ENCODE measurements around the gene STK10.
"Not testable (repeated sequence)": the region's sequence is repeated elsewhere in the genome, so short reads cannot be mapped to it uniquely, and the experiment has no call there.

The STK10 gene

GRCh38 chr5:172188033-172188892 is at the start of gene STK10:
Gene STK10 (minus strand): TSS chr5:172188224. CDS start chr5:172188042, 182 bp downstream.
- DNase-seq: peak; percentile 72

GRCh38 chr5:172235827-172236736 is 48.1 kb upstream of the STK10 start:
- DNase-seq: no peak

DNA sequence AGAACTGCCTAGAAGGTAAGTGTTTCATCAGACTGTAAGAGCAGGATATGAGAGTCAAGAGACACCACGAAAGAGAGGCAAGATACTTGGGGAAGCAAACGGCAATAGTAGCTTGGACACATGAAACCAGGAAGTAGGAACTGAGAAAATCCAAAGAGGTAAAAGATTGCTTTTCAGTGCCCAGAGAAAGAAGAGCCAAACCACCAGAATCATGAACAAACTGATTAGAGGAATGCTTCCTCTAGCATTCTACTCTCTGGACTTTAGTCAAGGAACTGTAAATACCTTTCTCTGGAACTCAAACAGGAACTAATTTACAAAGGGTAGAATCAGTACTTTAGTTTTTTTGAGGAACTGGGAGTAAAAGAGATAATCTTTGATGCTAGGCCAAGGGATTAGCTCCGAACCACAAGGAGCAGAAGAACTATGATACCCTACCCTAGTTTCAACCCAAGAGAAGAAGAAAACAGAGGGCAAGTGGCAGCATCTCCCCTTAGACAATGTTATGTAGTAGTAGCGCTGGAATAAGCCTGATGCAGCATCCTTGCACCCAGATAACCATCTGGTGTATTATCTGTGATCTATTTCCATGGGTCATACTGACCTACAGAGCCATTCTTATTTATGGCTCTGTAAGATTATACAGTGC is 47.2 kb upstream of the STK10 start:
- no peak for DNase-seq

DNA sequence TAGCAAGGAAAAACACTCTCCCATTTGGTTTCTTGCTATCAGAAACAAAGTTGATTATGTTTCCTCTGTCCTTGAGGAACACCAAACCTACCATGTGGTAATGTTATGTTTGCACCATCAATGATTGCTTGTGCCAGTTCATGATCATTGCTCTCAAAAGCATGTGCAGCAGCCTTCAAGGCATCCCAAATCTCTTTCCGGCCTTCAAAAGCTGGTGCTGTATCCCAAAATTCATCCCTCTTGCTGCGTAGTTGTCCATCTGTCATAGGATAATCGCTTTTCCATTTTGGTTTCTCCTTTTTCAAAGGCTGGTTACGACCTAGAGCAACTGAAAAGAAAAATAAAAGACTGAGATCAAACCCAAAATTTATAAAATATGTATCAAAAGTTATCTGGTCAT is 46.0 kb upstream of the STK10 start:
- no peak for DNase-seq

- no peak for DNase-seq
Observed at GRCh38 chr5:172229904-172230303, 41.9 kb upstream of the STK10 start.

- DNase-seq: no peak
Observed at GRCh38 chr5:172224996-172225395, 37.0 kb upstream of the STK10 start.

DNA sequence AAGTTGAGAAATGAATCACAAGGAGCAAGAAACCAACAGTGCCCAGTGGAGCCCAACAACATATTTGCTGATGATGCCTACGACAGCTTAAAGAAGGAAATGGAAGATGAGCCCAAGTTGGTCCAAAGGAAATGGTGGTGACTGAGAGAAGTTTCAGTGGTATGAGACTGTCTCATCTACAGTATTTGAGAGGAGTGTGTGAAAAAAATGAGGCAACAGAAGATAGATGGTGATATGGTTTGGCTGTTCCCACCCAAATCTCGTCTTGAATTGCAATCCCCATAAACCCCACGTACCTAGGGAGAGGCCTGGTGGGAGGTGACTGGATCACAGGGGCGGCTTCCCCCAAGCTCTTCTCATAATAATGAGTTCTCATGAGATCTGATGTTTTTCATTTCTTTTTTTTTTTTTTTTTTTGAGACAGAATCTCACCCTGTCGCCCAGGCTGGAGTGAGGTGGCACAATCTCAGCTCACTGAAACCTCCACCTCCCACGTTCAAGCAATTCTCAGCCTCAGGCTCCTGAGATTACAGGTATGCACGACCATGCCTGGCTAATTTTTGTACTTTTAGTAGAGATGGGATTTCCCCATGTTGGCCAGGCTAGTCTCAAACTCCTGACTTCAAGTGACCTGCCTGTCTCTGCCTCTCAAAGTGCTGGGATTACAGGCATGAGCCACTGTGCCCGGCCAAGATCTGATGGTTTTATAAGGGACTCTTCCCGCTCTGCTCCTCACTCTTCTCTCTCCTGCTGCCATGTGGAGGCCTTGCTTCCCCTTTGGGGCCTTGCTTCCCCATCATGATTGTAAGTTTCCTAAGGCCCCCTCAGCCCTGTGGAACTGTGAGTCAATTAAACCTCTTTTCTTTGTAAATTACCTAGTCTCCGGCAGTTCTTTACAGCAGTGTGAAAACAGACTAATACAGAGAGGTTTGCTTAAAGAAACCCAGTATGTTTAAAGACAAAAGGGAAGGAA is 36.2 kb upstream of the STK10 start:
- no peak for DNase-seq

DNA sequence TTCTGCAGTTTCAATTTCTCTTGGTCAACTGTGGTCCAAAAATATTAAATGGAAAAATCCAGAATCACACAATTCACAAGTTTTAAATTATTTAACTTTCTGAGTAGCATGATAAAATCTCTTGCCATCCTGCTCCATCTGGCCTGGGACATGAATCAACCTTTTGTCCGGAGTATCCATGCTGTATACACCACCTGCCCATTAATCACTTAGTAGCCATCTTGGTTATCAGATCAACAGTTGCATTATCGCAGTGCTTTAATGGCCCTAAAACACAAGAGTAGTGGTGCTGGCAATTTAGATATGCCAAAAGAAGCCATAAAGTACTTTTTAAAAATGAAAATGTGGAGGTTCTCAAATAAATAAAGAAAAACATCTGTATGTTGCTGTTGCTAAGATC is 31.3 kb upstream of the STK10 start:
- DNase-seq: no peak

DNA sequence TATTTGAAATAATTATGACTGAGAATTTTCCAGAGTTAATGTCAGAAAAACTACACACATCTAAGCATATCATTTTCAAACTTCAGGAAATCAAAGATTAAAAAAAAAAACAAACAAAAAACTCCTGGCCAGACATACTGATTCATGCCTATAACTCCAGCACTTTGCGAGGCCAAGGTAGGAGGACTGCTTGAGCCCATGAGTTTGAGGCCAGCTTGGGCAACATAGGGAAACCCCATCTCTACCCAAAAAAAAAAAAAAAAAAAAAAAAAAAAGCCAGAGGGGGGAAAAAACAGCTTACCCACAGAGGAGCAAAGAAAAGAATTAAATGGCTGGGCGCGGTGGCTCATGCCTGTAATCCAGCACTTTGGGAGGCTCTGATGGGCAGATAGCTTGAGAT is 28.3 kb upstream of the STK10 start:
- DNase-seq: no peak

- DNase-seq: no peak
Observed at GRCh38 chr5:172213126-172213525, 25.1 kb upstream of the STK10 start.

DNA sequence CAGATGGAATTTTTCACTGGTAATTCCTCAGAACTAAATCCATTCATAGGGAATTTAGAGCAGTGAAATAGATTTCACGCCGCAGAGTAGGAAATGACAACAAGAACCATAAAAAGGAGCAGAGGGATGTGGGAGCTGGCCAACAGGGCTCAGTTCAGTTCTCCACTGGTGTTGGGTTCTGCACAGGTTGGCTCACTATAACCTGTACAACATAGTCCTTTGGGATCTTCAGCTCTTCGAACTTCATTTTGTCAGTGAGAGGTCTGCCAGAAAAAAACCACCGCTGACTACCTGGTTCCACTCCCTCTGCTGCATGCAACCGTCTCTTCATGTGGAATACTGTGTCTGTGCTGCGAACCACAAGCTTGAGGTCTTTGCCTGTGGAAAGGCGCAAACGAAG is 23.7 kb upstream of the STK10 start:
- DNase-seq: no peak

DNA sequence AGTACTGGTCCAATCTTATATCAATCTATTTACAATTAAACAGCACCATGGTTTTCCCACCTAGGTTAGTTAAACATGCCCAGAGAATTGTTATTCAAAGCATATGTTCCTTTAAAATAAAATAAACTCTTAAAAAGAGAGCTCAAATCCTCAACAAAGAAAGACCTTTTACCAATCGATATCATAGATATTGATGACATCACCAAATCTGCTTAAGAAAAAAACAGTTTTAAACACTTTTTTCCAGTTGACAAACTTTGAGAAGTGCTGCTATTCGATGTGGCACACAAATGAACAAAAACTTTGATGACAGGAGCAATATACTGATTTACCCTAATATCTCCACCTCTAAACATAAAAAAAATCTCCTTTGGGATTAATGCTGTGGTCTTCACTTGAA is 21.7 kb upstream of the STK10 start:
- DNase-seq: no peak

DNA sequence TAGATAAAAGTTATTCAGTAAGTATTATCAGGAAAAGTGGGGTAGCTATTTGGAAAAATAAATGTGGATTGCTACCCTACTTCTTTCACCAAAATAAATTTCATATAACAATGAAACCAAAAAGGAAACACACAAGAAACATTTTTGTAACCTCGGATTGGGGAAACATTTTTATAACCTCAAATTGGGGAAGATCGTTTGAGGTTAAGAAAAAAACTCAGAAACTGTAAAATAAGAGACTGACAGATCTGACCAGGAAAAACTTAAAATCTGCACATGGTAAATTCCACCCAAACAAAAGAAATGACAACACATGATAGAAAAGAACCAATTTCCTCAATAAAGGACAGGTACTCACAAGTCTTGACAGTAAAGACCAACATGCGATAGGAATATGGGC is 19.5 kb upstream of the STK10 start:
- no peak for DNase-seq

DNA sequence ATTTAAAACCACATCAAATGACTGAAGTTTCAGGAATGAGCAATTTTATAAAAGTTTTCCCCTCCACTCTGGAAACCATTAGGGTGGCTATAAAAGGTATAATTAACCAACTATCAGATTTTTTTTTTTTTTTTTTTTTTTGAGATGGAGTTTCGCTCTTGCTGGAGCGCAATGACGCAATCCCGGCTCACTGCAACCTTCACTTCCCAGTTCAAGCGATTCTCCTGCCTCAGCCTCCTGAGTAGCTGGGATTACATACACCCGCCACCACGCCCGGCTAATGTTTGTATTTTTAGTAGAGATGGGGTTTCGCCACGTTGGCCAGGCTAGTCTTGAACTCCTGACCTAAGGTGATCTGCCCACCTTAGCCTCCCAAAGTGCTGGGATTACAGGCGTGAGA is 18.0 kb upstream of the STK10 start:
- not testable (repeated sequence) for DNase-seq

- DNase-seq: no peak
Observed at GRCh38 chr5:172200476-172200875, 12.5 kb upstream of the STK10 start.

GRCh38 chr5:172199446-172199845 is 11.4 kb upstream of the STK10 start:
- no peak for DNase-seq

DNA sequence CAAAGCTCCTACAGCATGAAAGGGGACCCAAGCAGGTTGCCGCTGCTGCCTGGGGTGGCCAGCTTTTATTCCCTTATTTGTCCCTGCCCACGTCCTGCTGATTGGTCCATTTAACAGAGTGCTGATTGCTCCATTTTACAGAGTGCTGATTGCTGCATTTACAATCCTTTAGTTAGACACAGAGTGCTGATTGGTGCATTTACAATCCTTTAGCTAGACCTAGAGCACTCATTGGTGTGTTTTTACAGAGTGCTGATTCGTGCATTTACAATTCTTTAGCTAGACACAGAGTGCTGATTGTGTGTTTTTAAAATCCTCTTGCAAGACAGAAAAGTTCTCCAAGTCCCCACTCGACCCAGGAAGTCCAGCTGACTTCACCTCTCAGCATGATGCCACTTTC is 9.8 kb upstream of the STK10 start:
- DNase-seq: not testable (repeated sequence)

- DNase-seq: no peak
Observed at GRCh38 chr5:172194985-172195774, 7.2 kb upstream of the STK10 start.

GRCh38 chr5:172193872-172194271 is 5.8 kb upstream of the STK10 start, which contains the start of gene EFCAB9:
Gene EFCAB9 (plus strand): TSS chr5:172194172. CDS start chr5:172194173, 1 bp downstream.
- DNase-seq: no peak

DNA sequence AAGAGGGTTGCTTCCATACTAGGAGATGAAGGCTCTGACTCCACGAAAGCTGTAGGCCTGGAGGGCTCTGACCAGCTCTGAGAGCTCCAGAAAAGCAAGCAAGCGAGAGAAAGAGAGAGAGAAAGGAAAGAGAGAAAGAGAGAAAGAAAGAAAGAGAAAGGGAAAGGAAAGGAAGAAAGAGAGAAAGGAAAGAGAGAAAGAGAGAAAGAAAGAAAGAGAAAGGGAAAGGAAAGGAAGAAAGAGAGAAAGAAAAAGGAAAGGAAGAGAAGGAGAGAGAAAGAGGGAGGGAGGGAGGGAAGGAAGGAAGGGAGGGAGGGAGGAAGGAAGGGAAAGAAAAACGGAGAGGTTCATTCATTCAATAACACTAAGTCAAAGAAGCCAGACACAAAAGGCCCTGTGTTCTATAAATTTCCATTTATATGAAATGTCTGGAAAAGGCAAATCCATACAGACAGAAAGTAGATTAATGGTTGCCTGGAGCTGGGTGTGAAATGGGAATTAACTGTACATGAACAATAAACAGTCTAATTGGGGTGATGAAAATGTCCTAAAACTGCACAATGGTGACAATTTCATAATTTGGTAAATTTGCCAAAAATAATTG is 1.8 kb upstream of the STK10 start:
- DNase-seq: no peak

Measured in NCI-H1105 treated with DMSO at 0.1 percent for 48 hours (cell line).